K562 (cell line): ENCODE measurements around the gene MAP1LC3B2. TPM values are rescaled to one million over a fixed set of nuclear protein-coding genes. Genes with fewer than 3 reads are reported as not detected.

ENCODE experiments used
- ATF1 ChIP-seq, 2 experiments: fragments of 450-650 bp in 1 of 2; IDR thresholded peaks; 2 replicates each; pipeline ENCODE4 v1.6.1; 2016; ENCODE audit warnings: missing compliant biosample characterization in 1 of 2, missing genetic modification characterization in 1 of 2
- DIDO1 ChIP-seq: fragments of 450-650 bp; IDR thresholded peaks from 2 replicates; pipeline ENCODE4 v1.6.1; 2016; ENCODE audit warnings: low read depth, missing biosample characterization, missing genetic modification characterization
- MLX ChIP-seq, 2 experiments: fragments of 450-650 bp in 1 of 2; sonication (generic) in 1 of 2; formaldehyde crosslinking; conservative IDR thresholded peaks; 2 replicates each; pipeline versions ENCODE4 v1.4.0 to v1.8.1; 2020 to 2022; ENCODE audit warnings: mild to moderate bottlenecking in 1 of 2, missing genetic modification reagents in 1 of 2
- PPARD ChIP-seq: fragments of 250-450 bp; sonication (Bioruptor Pico); IDR thresholded peaks from 2 replicates; pipeline ENCODE4 v1.8.0; 2022; ENCODE audit warnings: inconsistent platforms, mild to moderate bottlenecking, moderate library complexity
- PREB ChIP-seq: sonication (generic); formaldehyde crosslinking; IDR thresholded peaks from 2 replicates; pipeline ENCODE4 v1.8.1; 2023; ENCODE audit warnings: mild to moderate bottlenecking, missing genetic modification reagents
- RBBP5 ChIP-seq: fragments of 200-600 bp; sonication (generic); IDR thresholded peaks from 2 replicates; pipeline ENCODE4 v1.6.1; 2012; ENCODE audit warnings: borderline replicate concordance, mild to moderate bottlenecking, low read length, control low read depth, inconsistent platforms; ENCODE audit not compliant: insufficient read depth, poor library complexity, severe bottlenecking
- SRSF7 ChIP-seq: fragments of 200-400 bp; formaldehyde crosslinking; optimal IDR thresholded peaks from 2 replicates; pipeline ENCODE3; 2017; ENCODE audit warnings: mild to moderate bottlenecking, low read depth, low read length
- ZNF274 ChIP-seq: IDR thresholded peaks from 2 replicates; pipeline ENCODE4 v1.6.1; 2011; ENCODE audit warnings: low read depth, mild to moderate bottlenecking, low read length, moderate library complexity, borderline replicate concordance
- ZNF324 ChIP-seq: fragments of 250-450 bp; sonication (Bioruptor Pico); IDR thresholded peaks from 2 replicates; pipeline ENCODE4 v1.4.0; 2020; ENCODE audit warnings: mild to moderate bottlenecking
- ZSCAN29 ChIP-seq: fragments of 450-650 bp; IDR thresholded peaks from 2 replicates; pipeline ENCODE4 v1.6.1; 2017
- polyA plus RNA-seq, 8 experiments: library from polyadenylated mRNA; depleted of rRNA in 4 of 8; stranded (reverse) in 5 of 8; unstranded in 3 of 8; fragments of >200 nt; fragmentation: Nextera tagmentation in 2 of 8; fragmentation: Illumina TruSeq in 1 of 8; extraction: Ambion mirVana in 2 of 8; extraction: Trizol in 1 of 8; gene quantifications; 2 replicates each; pipeline versions ENCODE4 v1.2.1 to v1.2.3, GENCODE V29; 2011 to 2014; ENCODE audit warnings: inconsistent platforms in 1 of 8, missing spikeins in 1 of 8
- total RNA-seq, 7 experiments: library from RNA; depleted of rRNA in 6 of 7; stranded (reverse); fragments of >200 nt in 6 of 7; fragmentation: Illumina TruSeq in 2 of 7; extraction: Trizol in 2 of 7; gene quantifications; 2 replicates each; pipeline versions ENCODE4 v1.2.1 to v1.2.3, GENCODE V29; 2011 to 2021; ENCODE audit warnings: low replicate concordance in 1 of 7

The MAP1LC3B2 gene
- total and polyA plus RNA-seq, 9 of the 15 experiments (the other 6 are each of a cell fraction or from before 2014, with no cell fraction given): 0.53 to 2.8 (median 0.76) TPM; not detected in 2

GRCh38 chr12:116600959-116601918 lies 42.1 kb downstream of the MAP1LC3B2 start (continued):
- no peak for TF ChIP-seq ZSCAN29
- TF ChIP-seq DIDO1 (tag): no peak
- no peak for TF ChIP-seq SRSF7
- TF ChIP-seq PPARD (CRISPR knock-in tag): no peak
- no peak for TF ChIP-seq ZNF324 (CRISPR knock-in tag)
- TF ChIP-seq PREB: no peak
- TF ChIP-seq ATF1 (CRISPR knock-in tag; IDR thresholded peaks at IDR 0.05): no peak
- TF ChIP-seq ATF1 (tag; IDR thresholded peaks at IDR 0.05): no peak
- TF ChIP-seq ZNF274: no peak
- no peak for TF ChIP-seq MLX (CRISPR knock-in tag; conservative IDR thresholded peaks at IDR 0.05)
- no peak for TF ChIP-seq RBBP5
